Cardiac septum (tissue), 1 donor: ENCODE results near the gene GADD45G. TPM values are rescaled to one million over a fixed set of nuclear protein-coding genes. Genes with fewer than 3 reads are reported as not detected.

Experiments used
- DNase-seq: peaks from one replicate; pipeline ENCODE4 v3.0.0-alpha.2; 2020; ENCODE audit warnings: low spot score
- intact Hi-C: fragments of 100-400 bp; cut with DNase I; formaldehyde crosslinking; loops from one replicate; pipeline ENCODE4 v1.14.0; 2022
- total RNA-seq: library from RNA; stranded (reverse); fragmentation: NEBNext Ultra II Directional; extraction: Animal tissue kit (Norgen Biotek cat#: 25700); gene quantifications from one replicate; pipeline ENCODE4 v1.2.1, GENCODE V29; 2021
- donor health status: DM: no; HTN: no; CAD: no.

Gene GADD45G
- total RNA-seq, 1 donor from 2014 or later, result 29.6 TPM

DNA sequence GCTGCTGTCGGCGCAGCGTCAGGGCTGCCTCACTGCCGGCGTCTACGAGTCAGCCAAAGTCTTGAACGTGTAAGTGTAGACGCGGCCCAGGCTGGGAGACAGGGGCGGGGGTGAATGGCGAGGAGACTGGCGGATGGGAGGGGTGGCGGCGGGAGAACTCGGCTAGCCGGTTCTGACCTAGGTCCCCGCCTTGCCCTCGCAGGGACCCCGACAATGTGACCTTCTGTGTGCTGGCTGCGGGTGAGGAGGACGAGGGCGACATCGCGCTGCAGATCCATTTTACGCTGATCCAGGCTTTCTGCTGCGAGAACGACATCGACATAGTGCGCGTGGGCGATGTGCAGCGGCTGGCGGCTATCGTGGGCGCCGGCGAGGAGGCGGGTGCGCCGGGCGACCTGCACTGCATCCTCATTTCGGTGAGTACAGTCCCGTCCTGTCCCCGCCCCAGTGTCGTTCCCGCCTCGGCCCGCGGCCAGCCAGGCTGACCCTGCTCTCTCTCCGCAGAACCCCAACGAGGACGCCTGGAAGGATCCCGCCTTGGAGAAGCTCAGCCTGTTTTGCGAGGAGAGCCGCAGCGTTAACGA is 745 bp downstream of the GADD45G start:
- DNase-seq, result peak; percentile 84
- intact Hi-C loops, result loop anchor here (1.0 to 5.0 kb wide), 5 partner anchors 57 to 314 kb away; no protein-coding TSS in a partner anchor

DNA sequence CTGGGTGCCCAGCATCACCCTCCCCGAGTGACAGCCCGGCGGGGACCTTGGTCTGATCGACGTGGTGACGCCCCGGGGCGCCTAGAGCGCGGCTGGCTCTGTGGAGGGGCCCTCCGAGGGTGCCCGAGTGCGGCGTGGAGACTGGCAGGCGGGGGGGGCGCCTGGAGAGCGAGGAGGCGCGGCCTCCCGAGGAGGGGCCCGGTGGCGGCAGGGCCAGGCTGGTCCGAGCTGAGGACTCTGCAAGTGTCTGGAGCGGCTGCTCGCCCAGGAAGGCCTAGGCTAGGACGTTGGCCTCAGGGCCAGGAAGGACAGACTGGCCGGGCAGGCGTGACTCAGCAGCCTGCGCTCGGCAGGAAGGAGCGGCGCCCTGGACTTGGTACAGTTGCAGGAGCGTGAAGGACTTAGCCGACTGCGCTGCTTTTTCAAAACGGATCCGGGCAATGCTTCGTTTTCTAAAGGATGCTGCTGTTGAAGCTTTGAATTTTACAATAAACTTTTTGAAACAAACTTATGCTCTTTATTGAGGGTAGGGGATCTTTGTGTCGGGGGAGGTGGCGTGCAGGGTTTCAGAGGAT is 1.3 kb downstream of the GADD45G start:
- intact Hi-C loops, result loop anchor here (1.0 to 5.0 kb wide), 4 partner anchors 81 to 313 kb away; no protein-coding TSS in a partner anchor
- peak; percentile 92 for DNase-seq

DNA sequence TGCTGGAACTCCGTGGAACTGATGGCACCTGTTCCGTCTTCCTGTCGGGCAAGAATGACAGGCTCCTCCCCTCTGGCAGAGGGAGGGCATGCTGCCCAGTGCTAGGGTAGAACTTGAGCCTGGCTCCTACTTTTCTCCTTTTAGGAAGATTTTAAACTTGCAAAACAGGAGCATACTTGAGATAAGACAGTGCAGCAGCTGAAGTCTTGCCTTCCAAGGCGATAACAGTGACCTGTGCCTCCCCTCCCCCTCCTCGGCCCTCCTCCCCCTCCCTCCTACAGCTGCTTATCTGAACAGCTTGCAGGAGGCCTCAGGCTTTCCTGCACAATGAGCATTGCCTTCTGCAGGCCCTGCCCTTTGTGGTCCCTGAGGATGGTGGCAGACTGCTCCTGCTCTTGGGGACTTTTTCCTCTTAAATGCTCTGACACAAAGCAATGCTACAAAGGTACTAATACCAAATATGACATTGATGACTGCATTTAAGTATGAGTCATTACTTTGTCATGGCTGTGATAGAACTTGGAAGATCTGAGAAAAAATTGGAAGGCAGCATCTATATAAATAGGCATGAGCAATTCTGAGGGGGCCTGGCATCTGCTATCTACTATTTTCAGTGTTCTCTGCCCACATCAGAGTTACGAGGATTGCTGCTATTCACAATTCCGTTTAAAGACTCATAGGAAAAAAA is 2.0 kb downstream of the GADD45G start:
- intact Hi-C loops, result loop anchor here (1.0 to 5.0 kb wide), 4 partner anchors 81 to 313 kb away; no protein-coding TSS in a partner anchor
- peak; percentile 81 for DNase-seq

DNA sequence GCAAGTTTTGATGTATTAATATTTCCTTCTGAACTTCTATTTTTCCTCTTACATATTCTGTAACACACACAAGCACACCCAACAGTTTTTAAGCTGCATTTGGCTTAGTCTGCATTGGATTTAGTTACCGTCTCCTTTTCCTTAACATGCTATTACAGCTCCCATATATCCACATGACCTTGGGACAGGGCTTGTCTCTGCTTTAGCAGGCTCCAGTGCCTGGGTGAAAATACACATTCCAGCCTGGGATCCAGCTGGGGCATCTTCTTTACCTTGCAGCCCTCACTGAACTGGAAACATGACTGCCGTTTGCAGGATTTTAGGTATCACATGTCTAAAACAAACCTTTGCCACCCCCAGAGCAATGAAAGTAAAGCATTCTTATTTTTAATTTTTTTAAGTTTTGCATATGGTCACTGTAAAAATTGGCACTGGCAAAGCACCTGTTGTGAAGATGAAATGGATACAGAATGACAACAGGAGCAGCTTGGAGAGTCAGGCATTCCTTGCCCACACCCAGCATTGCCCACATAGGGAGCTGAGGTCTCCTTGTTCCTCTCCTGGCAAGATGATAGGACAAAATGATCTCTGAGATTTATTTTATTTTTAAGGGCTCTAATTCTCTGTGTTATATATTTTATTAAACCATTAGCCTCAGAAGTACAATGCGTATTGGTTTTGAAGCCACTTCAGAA is 4.0 kb downstream of the GADD45G start:
- intact Hi-C loops, result loop anchor here (5.0 kb wide), 3 partner anchors 79 to 269 kb away; no protein-coding TSS in a partner anchor
- no peak for DNase-seq

DNA sequence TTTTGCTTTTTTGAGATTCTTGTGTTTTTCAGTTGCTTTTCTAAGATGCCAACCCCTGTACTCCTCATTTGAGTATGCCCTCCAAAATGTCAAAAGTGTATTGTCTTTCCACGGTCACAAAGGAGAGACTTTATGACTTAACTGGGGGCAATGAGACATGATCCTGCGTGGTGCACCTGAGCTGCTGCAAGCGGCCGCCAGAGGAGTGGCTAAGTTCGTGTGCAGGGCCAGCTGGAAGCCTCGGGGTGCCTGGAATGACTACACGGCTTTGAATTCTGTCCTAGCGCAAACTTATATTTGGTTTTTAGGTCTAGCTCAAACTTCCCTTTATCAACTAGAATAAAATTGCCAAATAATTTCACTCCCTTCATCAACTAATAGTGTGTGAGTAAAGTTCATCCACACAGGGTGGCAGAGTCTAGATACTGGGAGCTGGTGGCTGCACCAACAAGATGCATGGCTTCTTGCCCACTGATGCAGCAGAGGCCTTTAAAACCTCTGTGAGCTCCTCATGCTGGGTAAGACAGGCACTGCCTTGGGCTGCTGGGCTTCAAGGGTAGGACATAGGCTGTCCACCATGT is 4.7 kb downstream of the GADD45G start:
- no peak for DNase-seq
- intact Hi-C loops, result loop anchor here (5.0 kb wide), 3 partner anchors 78 to 268 kb away; no protein-coding TSS in a partner anchor

DNA sequence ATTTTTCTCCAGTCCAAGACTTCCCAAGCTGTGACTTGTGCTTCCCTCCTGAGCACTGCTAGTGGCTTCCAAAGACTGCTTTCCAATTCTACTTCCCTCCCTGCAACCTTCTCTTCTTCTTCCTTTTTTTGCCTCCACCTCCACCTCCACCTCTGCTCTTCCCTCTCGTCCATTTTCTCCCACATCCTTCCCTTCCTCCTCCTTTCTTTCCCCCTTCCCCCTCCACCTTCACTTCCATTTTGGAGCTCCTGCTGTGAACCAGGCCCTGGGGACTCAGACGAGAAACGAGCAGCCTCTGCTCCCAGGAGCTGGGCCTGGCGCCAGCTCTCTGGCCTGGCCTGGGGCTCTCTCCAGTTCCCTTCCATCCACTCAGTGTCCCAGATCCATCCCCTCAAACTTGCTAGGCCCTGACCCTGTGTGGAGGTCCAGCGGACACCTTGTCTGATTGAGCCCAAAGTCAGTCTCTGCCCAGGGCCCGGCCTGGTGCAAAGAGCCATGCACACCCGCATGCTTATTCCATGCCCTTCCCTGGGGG is 5.6 kb downstream of the GADD45G start:
- DNase-seq, result no peak
- intact Hi-C loops, result no loop called here

DNA sequence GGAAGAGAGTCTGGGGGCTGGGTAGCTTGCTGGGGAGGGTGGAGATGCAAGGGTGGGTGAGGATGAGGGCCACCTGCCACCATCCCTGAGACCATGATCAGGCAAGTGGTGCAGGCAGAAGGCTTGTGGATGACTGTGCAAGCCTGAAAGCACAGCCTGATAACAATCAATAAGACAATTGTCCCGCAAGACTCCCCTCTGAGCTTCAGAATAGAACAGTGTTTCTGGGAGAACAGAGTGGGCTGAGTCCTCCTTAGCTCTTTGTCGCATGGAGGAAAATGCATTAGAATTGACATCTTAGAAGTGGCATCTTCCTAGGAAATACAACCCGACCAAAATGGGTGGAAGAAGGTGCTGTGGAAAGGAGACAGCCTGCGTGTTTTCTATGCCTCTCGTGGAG is 6.6 kb downstream of the GADD45G start:
- intact Hi-C loops, result no loop called here
- DNase-seq, result no peak

DNA sequence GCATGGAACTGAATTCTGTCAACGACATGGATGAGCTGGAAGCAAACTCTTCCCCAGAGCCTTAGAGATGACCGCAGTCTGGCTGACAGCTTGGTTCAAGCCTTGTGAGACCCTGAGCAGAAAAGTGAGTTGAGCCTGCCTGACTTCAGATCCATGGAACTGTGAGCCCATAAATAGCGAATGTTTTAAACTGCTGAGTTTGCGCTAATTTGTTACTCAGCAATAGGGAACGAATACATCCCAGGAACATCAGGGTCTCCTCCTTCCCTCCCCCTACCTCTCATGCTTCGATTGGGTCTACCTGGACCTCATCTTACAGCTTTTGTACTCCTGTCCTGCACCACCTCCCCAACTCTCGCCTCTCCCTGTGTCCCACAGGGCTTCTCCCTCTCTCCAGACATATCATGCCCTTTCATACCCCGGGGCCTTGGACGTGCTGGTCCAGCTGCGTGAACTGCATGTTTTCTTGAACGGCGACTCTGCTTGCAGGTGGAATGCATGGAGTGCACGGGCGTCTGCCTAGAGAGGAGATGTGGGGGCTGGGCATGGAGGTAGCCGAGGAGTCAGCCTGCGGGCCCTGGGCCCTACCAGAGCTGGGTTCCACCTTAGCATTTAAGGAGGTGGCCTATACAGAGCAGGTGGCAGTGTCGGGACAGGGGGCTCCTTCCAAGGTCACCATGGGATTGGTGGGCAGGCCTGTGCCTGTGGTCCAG is 7.9 kb downstream of the GADD45G start:
- no peak for DNase-seq
- intact Hi-C loops, result no loop called here

DNA sequence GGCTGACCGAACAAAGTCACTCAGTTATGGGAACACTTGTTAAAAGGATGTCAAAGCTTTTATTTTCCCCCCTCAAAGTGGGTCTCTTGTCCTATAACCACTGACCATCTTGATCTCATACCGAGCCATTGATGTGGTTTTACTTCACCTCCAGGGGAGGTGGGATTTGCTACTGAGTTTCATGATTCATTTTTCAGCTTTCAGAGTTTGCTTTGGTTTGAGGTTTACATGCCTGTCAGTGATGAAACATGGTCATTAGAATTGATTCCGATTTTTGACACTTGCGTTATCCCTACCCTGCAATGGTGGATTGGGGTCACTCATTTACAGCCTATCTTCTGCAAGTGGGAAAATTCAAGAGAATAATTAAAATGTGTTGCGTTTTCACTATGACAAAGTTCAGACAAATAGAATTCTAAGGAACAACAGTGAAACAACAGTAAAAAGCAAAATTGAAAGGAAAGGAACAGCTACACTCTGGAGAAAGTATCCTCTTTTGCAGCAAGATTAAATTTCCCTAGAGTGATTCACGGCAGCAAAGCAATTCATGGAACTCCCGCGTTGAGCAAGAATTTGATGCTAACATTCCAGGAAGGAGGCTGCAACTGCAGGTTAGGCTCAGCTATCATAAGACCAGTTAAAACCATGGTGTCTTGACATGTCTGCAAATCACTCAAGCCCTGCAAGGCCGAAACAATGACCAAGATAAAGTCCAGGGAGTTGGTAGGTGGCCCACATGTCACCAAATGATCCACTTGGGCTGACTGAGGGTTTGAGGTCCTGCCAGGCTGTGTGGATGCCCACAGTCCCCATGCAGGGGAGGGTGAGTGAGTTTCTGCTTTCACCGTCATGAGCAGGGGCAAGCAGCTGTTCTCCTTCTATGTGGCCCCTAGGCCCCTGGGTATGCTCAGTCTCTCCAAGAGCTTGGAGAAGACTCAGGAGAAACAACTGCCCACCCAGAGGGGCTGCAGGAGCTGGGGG is 9.4 kb downstream of the GADD45G start:
- no peak for DNase-seq
- intact Hi-C loops, result no loop called here

DNA sequence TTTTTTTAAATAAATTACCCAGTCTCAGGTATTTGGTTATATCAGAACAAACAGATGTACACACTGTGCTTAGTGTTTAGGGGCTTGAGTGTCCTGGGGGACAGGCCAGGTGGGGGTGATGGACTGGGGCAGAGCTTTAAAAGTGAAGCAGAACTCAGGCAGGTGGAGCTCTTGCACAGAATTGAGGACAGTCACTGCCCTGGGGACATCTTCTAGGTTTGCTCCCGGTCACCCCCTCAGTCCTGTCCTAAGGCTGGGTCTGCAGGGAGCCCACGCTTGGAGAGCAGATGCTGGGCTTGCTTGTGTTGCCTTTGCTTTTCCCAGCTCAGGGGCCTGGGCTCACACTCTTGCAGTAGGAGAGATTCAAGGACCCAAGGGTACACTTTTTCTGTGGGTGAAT is 10.8 kb downstream of the GADD45G start:
- DNase-seq, result no peak
- intact Hi-C loops, result no loop called here

DNA sequence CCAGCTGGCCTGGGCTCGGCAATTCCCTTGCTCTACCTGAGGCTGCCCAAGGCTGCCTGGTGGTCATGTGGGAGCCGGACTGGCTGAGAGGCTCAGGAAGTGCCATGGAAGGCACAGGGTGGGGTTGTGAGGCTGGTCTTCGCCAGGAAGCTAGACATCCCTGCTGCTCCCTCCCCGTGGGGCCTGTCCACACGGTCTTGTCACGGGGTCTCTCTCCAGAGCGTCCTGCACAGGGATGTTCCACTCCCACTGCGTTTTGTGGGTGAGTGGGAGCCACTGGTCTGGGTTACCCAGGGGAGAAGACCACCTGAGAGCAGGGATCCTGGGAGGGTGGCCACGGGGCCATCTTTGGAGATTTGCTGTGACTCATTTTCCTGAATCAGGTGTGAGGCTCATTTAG is 11.6 kb downstream of the GADD45G start:
- intact Hi-C loops, result no loop called here

DNA sequence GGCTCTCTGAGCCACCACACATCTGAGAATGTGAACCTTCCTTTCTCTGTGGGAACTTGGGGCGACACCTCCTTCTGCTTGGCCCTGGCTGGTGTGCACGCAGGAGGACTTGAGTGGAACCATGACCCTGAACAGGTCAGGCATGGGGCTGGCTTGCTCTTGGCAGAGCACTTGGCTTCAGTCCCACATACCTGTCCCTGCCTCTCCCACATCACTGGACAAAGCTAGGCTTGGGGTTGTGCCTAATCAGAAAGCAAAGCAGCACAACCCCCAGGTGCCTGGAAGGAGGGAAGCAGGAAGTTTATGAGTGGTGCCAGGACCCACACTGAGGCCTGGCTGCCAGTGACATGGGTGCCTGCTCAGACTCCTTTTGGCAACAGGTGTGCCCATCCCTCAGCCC is 13.2 kb downstream of the GADD45G start:
- intact Hi-C loops, result no loop called here
- DNase-seq, result no peak

More for the DNA sequence above, 11.6 kb downstream of the GADD45G start:
- no peak for DNase-seq

DNA sequence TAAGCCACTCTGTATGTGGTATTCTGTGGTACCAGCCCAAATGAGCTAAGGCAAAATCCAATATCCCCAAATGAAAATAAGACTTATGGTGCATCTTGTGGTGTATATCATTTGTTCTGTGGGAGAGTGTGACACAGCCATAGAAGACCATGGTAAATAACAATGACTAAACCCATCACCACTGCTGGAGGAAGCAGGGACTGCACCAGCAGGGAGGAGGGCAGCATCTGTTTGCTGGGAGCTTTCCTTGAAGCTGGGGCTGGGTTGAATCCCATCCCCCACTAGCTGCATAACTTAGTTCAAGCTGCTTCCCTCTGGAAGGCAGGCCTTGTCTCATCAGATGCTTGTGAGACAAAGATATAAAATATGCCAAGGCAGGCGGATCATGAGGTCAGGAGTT is 14.2 kb downstream of the GADD45G start:
- intact Hi-C loops, result no loop called here
- no peak for DNase-seq

DNA sequence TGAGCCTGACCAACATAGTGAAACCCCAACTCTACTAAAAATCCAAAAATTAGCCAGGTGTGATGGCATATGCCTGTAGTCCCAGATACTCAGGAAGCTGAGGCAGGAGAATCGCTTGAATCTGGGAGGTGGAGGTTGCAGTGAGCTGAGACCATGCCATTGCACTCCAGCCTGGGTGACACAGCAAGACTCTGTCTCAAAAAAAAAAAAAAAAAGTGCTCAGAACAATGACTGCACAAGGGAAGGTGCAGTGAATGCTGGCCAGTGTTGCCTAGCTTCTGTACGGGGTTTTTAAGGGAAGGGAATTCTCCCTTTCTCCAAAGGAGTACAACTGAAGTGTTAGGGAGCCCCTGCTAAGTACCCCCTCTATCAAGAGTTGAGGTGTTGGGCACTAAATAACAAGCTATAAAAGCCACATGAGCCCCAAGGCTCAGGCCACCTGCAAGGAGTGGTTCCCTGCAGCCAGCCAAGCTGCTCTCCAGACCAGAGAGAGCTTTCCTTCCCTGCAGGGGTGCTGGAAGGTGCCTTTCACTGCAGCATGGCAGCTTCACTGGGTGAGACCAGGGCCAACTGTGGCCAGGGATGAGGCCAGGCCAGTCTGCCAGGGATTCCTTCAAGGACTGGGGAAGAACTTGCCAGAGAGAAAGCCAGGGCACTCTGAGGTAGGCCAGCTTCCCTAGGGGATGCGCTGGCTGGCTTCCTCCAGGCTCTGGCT is 14.8 kb downstream of the GADD45G start:
- intact Hi-C loops, result no loop called here
- DNase-seq, result no peak

DNA sequence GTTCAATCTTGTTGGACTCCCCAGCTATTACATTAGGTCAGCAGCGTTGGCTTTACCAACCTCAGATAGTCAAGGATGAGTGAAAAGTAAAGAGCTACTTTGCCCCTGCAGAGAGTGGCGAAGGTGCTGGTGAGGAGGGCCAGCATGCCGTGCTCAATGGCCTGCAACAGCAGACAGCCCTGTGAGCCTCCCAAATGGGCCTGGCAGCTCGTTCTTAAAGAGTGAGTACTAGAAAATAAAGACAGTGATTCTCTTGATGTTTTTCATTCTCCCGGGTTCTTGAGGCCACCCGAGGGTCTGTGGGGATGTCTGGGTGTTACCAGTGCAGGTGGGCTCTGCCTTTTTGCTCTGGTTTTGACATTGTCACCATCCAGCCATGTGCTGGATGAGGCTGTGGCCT is 16.2 kb downstream of the GADD45G start:
- no peak for DNase-seq
- intact Hi-C loops, result no loop called here

DNA sequence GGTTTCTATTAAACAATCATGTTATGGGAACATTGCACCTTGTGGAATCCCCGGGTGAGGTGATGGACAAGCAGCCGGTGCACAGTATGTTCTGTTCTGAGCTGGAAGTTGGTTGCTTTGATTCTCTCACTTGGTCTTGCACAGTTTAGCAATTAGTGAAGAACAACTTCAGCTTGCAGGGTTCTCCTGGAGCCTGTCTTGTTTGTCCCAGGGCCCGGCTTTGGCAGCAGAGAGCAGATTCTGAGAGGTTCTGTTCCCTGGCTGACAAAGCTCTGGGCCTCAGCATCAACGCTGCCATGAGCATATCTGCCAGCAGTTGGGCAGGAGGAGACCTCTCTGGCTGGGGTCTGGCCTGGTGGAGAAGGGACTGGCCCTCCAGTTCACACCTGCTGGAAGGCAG is 16.9 kb downstream of the GADD45G start:
- intact Hi-C loops, result no loop called here
- no peak for DNase-seq
